ENCODE measurements around the gene PKP4. TPM values are rescaled to one million over a fixed set of nuclear protein-coding genes. Genes with fewer than 3 reads are reported as not detected.
A peak's percentile ranks its signal among the peaks of the same experiment; 100 is the strongest.
"Not testable (repeated sequence)": the region's sequence is repeated elsewhere in the genome, so short reads cannot be mapped to it uniquely, and the experiment has no call there.

Gene PKP4
- total RNA-seq, 1 donor from 2014 or later: 30.3 TPM

DNA sequence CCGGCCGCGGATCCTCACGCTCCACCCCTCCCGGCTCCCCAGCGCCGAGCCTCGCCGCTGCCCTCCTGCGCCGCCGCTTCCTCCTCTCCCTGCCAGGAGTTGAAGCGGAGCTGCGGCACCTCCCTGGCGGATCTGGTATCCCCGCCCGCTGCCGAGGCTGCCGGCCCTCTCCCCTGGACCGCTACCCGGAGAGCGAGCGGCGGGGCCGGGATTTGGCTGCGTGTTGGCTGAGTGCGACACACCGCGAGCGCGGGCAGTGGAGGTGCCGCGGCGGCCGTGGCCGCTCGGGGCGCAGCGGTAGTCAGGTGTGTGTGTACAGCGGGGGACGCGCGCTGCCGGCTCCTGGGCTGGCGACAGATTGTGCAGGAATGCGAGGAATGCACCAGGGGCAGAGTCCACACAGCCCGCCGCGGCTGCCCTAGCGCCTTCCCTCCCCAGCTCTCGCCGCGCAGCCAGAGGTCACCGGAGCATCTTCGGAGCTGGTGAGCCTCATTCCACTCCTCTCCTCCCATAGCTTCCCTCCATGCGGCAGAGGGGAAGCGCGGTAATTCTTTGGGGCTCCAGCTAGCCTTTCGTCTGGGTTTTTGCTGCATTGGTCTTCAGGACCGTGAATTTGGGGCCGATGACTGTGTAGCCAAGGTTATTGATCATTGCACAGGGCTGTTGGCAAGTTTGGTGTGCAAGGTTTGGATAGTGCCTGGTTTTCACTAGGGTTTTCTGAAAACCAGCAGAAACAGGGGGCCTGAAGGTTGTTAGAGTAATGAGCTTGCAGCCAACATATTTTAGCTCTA, 1.3 kb downstream of the PKP4 start:
- DNase-seq (ENCODE audit: low spot score): peak; percentile 46
- peaks cover 23% of the 10 kb centered on the region for H3K4me1 Mint-ChIP-seq (ENCODE audit: low read depth)
- H3K27me3 Mint-ChIP-seq (ENCODE audit: insufficient read depth): peaks cover 25% of the 10 kb centered on the region
- intact Hi-C loops (cut with micrococcal nuclease): loop anchor here (2.0 to 5.0 kb wide), 12 partner anchors 49 to 1254 kb away; partner anchors contain the start of genes ACVR1, ACVR1C, MARCHF7 and WDSUB1
- H3K9me3 Mint-ChIP-seq: no peaks in the 10 kb centered on the region
- peak overlapping the region; percentile 92 for H3K27ac Mint-ChIP-seq
- peak overlapping the region; percentile 98 for H3K4me3 Mint-ChIP-seq
- peaks cover 10% of the 10 kb centered on the region for H3K36me3 Mint-ChIP-seq (ENCODE audit: low read depth)

DNA sequence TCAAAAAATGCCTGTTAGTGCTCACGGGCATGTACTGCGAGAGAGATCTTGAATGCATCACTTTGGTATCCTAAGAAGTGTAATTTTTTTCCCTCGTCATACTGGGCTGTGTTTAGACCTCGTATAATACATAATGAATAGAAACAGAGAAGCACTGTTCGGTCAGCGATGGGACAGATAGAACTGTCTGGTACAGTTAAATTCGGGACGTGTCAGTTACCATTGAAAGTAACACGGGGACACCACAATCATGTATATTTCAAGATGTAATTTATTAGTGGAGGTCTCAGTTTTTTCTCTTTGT, 1.8 kb downstream of the PKP4 start:
- H3K9me3 Mint-ChIP-seq: no peaks in the 10 kb centered on the region
- peaks cover 10% of the 10 kb centered on the region for H3K36me3 Mint-ChIP-seq (ENCODE audit: low read depth)
- H3K4me1 Mint-ChIP-seq (ENCODE audit: low read depth): peaks cover 23% of the 10 kb centered on the region
- H3K27me3 Mint-ChIP-seq (ENCODE audit: insufficient read depth): peaks cover 22% of the 10 kb centered on the region
- peak overlapping the region; percentile 92 for H3K27ac Mint-ChIP-seq
- intact Hi-C loops (cut with micrococcal nuclease): loop anchor here (5.0 kb wide), 7 partner anchors 89 to 1254 kb away; partner anchors contain the start of genes MARCHF7 and WDSUB1
- DNase-seq (ENCODE audit: low spot score): no peak
- H3K4me3 Mint-ChIP-seq: peak overlapping the region; percentile 98

DNA sequence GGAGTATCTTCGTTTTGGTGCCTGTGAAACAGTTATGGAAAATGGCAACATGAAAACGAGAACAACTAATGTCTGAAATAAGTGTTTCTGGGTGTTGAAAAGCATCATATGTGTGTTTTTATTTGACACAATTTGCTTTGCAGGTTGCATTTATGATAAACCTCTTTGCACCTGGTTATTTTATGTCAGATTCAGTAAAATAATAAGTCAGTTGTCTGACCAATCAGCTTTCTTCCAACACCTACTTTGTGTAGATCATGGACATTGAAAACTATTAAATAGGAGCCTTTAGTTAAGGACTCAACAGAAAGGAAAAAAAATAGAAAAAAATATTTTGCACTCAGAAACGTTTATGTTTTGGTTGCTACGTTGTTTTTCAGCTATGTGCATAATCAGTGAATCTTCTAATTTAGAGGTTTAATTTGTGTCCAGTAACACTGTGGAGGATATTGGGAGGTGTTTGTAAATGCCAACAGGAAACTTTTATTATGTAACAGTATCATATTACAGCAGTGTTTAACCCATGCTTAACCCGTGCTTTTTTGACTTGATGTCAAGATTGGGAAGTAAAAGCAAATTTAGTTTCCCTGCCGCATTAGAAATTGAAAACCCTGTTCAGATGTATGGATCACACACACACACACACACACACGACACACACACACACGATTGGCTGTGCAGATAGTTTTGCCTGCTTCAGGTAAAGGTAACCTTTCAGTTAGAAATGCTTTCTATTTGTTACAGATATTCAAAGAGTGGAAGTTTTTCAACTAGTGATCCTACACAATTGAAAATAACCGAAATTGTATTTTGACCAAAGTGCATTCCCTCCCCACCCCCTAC, 2.6 kb downstream of the PKP4 start:
- peaks cover 14% of the 10 kb centered on the region for H3K27me3 Mint-ChIP-seq (ENCODE audit: insufficient read depth)
- DNase-seq (ENCODE audit: low spot score): no peak
- H3K4me3 Mint-ChIP-seq: peak overlapping the region; percentile 98
- no peak overlapping the region for H3K27ac Mint-ChIP-seq
- H3K9me3 Mint-ChIP-seq: no peaks in the 10 kb centered on the region
- intact Hi-C loops (cut with micrococcal nuclease): loop anchor here (5.0 kb wide), 7 partner anchors 88 to 1253 kb away; partner anchors contain the start of genes MARCHF7 and WDSUB1
- peaks cover 23% of the 10 kb centered on the region for H3K4me1 Mint-ChIP-seq (ENCODE audit: low read depth)
- H3K36me3 Mint-ChIP-seq (ENCODE audit: low read depth): peaks cover 10% of the 10 kb centered on the region

DNA sequence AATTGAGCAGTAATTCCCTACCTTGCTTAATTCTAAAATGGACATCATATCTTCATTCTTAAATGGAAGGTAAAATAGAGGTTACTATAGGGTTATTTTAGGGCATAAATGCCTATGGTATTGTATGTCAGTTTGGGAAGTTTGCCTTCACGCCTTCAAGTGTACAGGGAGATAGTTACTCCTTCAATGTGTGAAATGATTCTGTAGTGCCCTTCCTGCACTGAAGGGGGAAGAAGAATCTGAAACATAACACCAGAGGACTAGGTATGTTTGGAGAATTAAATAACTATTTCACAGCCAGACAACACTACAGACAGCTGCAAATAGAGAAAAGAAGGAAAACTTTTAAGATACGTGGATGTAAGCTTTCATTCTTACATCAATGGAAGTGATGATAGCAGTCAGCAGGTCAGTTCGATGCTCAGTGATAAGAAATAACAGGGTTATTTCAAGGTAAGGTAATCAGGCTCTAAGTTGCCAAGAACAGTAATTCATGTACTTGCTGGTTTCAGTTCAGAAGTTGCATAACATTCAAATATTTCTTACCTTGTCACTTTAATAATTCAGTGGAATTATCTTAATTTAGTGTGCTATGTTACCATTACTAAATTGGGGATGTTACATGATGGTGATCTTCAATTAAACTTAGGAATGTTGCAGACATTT, 4.0 kb downstream of the PKP4 start:
- H3K4me3 Mint-ChIP-seq: no peak overlapping the region
- H3K36me3 Mint-ChIP-seq (ENCODE audit: low read depth): peaks cover 10% of the 10 kb centered on the region
- peaks cover 23% of the 10 kb centered on the region for H3K4me1 Mint-ChIP-seq (ENCODE audit: low read depth)
- intact Hi-C loops (cut with micrococcal nuclease): no loop called here
- peaks cover 2% of the 10 kb centered on the region for H3K27me3 Mint-ChIP-seq (ENCODE audit: insufficient read depth)
- H3K9me3 Mint-ChIP-seq: no peaks in the 10 kb centered on the region
- DNase-seq (ENCODE audit: low spot score): no peak
- no peak overlapping the region for H3K27ac Mint-ChIP-seq

DNA sequence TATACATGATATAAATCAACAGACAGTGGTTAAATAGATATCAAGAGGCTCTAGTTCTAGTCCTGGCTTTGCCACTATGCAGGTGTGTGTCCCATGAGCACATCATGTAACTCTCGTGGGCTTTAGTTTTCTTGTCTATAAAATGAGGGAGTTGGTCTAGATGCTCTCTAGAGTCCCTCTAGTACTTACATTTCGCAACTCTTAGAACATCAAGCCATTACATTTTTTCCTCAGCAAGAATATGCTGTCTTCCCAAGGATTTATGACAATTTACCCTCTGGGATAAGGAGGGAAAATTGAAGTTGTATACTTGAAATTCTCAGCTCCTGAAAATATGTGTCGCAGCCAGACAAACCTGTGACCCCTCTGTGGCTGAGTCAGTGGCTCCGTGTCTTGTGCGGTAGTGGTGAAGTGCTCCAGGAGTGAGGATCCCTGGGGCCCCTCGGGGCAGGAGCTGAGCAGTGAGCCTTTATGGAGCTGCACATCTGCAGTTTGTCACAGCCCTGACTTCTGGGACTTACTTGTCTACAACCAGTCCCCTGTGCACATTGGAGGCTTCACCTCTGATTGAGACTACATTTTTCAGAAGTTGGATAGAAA, 6.8 kb downstream of the PKP4 start:
- intact Hi-C loops (cut with micrococcal nuclease): no loop called here
- H3K4me1 Mint-ChIP-seq (ENCODE audit: low read depth): peaks cover 9% of the 10 kb centered on the region
- peaks cover 7% of the 10 kb centered on the region for H3K36me3 Mint-ChIP-seq (ENCODE audit: low read depth)
- H3K9me3 Mint-ChIP-seq: no peaks in the 10 kb centered on the region
- no peaks in the 10 kb centered on the region for H3K27me3 Mint-ChIP-seq (ENCODE audit: insufficient read depth)
- H3K27ac Mint-ChIP-seq: no peak overlapping the region
- H3K4me3 Mint-ChIP-seq: no peak overlapping the region
- no peak for DNase-seq (ENCODE audit: low spot score)

DNA sequence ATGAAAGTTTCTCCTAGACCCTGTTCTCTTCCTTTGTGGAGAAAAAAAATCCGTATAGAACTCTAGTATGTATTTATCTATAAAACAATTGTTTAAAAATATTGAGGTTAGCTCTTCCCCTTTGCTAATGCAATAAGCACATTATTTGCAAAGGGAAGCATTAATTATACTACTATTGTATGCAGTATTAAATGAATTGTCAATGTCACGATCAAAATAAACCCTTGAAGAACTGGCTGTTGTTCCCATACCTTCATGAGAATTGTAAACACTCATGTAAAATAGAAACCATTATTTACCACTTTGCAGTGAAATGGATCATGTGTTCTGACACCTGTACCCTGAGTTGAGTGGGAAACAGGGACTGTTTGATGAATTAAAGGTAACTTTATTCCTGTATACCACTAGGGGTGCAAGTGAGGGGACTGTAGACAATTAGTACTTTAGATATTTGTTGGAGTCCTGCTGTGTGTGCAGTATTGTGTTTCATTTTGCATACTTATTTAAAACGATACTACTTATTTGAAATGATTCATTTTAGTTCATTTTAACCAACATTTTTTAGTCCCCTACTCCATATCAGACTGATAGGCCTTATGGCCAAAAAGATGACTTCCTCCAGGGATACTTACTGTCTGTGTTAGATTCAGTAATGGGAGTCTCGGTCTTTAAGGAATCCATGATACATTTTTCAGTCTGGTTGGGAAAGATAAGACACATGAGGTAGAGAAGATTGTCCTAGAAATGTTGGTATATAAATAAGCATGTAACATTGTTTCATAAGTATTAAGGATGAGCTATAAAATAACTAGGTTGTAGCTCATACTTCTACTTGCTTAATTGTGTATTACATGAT, 7.9 kb downstream of the PKP4 start:
- Mint-ChIP-seq H3K27me3 (ENCODE audit: insufficient read depth) (no peaks in the 10 kb centered on the region), H3K36me3 (ENCODE audit: low read depth) (peaks cover 10% of the 10 kb centered on the region), H3K4me1 (ENCODE audit: low read depth) (peaks cover 6% of the 10 kb centered on the region), H3K27ac (no peak overlapping the region), H3K9me3 (no peaks in the 10 kb centered on the region), H3K4me3 (no peak overlapping the region)
- intact Hi-C loops (cut with micrococcal nuclease): no loop called here
- DNase-seq (ENCODE audit: low spot score): no peak

DNA sequence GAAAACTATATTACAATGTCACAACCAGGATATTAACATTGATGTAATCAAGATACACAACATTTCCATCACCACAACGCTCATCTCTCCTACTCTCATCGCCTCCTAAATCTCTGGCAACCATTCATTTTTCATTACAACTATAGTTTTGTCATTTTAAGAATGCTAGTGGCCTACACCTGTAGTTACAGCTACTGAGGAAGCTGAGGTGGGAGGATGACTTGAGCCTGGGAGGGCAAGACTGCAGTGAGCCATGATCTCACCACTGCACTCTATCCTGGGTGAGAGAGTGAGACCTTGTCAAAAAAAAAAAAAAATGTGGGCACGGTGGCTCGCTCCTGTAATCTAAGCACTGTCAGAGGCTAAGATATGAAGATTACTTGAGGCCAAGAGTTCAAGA, 10.5 kb downstream of the PKP4 start:
- peaks cover 11% of the 10 kb centered on the region for H3K36me3 Mint-ChIP-seq (ENCODE audit: low read depth)
- intact Hi-C loops (cut with micrococcal nuclease): no loop called here
- H3K27ac Mint-ChIP-seq: no peak overlapping the region
- DNase-seq (ENCODE audit: low spot score): no peak
- H3K27me3 Mint-ChIP-seq (ENCODE audit: insufficient read depth): no peaks in the 10 kb centered on the region
- H3K4me3 Mint-ChIP-seq: no peak overlapping the region
- H3K9me3 Mint-ChIP-seq: no peaks in the 10 kb centered on the region
- no peaks in the 10 kb centered on the region for H3K4me1 Mint-ChIP-seq (ENCODE audit: low read depth)

DNA sequence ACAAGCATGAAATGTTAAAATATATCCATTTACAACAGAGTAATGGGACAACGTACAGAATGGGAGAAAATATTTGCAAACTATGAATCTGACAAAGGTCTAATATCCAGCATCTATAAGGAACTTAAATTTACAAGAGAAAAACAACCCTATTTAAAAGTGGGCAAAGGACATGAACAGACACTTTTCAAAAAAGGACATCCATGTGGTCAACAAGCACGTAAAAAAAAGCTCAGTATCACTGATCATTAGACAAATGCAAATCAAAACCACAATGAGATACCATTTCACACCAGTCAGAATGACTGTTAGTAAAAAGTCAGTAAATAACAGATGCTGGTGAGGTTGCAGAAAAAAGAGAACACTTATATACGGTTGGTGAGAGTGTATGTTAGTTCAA, 16.1 kb downstream of the PKP4 start:
- H3K27me3 Mint-ChIP-seq (ENCODE audit: insufficient read depth); H3K9me3 Mint-ChIP-seq; intact Hi-C loops (cut with micrococcal nuclease); H3K4me3 Mint-ChIP-seq; H3K27ac Mint-ChIP-seq; H3K4me1 Mint-ChIP-seq (ENCODE audit: low read depth); DNase-seq (ENCODE audit: low spot score): not testable (repeated sequence)
- peaks cover 11% of the 10 kb centered on the region for H3K36me3 Mint-ChIP-seq (ENCODE audit: low read depth)

DNA sequence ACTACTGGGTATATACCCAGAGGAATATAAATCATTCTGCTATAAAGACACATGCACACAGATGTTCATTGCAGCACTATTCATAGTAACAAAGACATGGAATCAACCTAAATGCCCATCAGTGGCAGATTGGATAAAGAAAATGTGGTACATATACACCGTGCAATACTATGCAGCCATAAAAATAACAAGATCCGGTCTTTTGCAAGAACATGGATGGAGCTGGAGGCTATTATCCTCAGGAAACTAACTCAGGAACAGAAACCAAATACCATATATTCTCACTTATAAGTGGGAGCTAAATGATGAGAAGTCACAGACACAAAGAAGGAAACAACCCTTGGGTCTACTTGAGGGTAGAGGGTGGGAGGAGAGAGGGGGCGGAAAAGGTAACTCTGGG, 16.5 kb downstream of the PKP4 start:
- H3K9me3 Mint-ChIP-seq, H3K27ac Mint-ChIP-seq, H3K4me3 Mint-ChIP-seq: not testable (repeated sequence)

DNA sequence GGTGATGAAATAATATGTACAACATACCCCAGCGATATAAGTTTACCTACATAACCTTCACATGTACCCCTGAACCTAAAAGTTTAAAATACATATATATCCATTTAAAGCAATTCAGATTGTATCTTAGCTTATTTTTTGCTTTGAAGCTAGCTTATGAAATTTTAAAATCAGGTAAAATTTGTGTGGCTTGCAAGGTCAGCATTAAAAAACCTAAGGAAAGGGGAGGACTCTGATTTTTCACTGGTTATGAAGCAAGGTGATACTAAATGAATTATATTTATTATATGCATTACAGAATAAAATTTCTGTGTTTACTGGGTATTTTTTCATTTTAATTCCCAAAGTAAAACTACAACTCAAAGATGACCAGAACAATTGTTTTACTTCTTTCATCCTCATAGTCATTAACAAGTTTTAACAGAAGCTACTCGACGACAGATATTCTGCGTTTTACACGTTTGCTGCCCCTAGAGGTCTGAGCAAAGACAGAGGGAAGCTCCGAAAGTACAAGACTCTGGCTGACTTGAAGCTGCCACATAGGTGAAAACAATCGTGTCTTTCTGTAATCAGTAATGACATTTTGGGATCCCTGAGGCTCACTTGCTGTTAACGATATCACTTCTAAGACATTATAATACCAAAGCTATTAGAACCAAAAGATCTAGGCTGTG, 17.1 kb downstream of the PKP4 start:
- intact Hi-C loops (cut with micrococcal nuclease): no loop called here
- H3K27me3 Mint-ChIP-seq (ENCODE audit: insufficient read depth): no peaks in the 10 kb centered on the region
- peaks cover 15% of the 10 kb centered on the region for H3K4me1 Mint-ChIP-seq (ENCODE audit: low read depth)
- no peak for DNase-seq (ENCODE audit: low spot score)
- H3K36me3 Mint-ChIP-seq (ENCODE audit: low read depth): peaks cover 11% of the 10 kb centered on the region
- no peak overlapping the region for H3K27ac Mint-ChIP-seq
- no peaks in the 10 kb centered on the region for H3K9me3 Mint-ChIP-seq
- no peak overlapping the region for H3K4me3 Mint-ChIP-seq

More for the DNA sequence above, 16.5 kb downstream of the PKP4 start:
- H3K27me3 Mint-ChIP-seq (ENCODE audit: insufficient read depth); intact Hi-C loops (cut with micrococcal nuclease); DNase-seq (ENCODE audit: low spot score): not testable (repeated sequence)
- Mint-ChIP-seq H3K4me1 (ENCODE audit: low read depth) (peaks cover 12% of the 10 kb centered on the region), H3K36me3 (ENCODE audit: low read depth) (peaks cover 11% of the 10 kb centered on the region)

DNA sequence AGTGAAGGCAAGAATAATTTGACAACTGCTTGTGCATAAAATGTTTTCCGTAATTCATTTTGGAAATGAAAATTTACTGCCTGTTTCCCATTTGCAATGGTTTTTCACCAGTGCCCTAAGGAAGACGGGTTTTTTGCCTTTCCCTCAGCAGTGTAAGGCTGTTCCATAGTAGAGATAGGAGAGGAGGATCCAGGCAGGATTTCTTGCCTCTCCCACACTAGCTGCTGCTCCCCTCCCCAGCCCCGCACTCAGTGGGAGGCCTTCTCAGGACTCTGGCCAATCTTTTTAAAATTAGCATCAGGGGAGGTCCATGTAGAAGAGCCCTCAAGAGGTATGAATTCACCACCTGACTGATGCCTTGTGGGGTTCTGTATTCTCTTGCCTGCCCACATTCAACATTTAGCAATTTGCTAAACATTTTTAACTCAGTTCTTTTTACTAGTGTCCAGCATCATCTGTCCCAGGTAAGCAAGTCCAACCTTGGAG, 17.8 kb downstream of the PKP4 start:
- H3K9me3 Mint-ChIP-seq; H3K36me3 Mint-ChIP-seq (ENCODE audit: low read depth); H3K27me3 Mint-ChIP-seq (ENCODE audit: insufficient read depth); intact Hi-C loops (cut with micrococcal nuclease); H3K27ac Mint-ChIP-seq; H3K4me3 Mint-ChIP-seq; DNase-seq (ENCODE audit: low spot score): not testable (repeated sequence)
- H3K4me1 Mint-ChIP-seq (ENCODE audit: low read depth): peaks cover 15% of the 10 kb centered on the region

All from activated T-helper 1 cell treated with anti-CD3 and anti-CD28 coated beads, Interleukin-12 subunit alpha, Interleukin-12 subunit beta, Interleukin-2, Interleukin-4 antibody, amounts not matched to agents 30 ng/mL and 10 ng/mL and 1 ng/mL, durations not matched to agents 14 hours and 24 hours and 36 hours (primary cell).